Stimulated activated CD8-positive, alpha-beta memory T cell treated with anti-CD3 and anti-CD28 coated beads, Interleukin-15, amount 100 ng/mL, for 4 hours (primary cell): ENCODE data around the gene SPRYD3.
"Not testable (repeated sequence)": the region's sequence is repeated elsewhere in the genome, so short reads cannot be mapped to it uniquely, and the experiment has no call there.

Experiments used
- DNase-seq, 2 donors: peaks; one replicate each; pipeline ENCODE4 v3.0.0-alpha.2; 2020; ENCODE audit warnings: low read depth in 2 of 2

SPRYD3 gene

DNA sequence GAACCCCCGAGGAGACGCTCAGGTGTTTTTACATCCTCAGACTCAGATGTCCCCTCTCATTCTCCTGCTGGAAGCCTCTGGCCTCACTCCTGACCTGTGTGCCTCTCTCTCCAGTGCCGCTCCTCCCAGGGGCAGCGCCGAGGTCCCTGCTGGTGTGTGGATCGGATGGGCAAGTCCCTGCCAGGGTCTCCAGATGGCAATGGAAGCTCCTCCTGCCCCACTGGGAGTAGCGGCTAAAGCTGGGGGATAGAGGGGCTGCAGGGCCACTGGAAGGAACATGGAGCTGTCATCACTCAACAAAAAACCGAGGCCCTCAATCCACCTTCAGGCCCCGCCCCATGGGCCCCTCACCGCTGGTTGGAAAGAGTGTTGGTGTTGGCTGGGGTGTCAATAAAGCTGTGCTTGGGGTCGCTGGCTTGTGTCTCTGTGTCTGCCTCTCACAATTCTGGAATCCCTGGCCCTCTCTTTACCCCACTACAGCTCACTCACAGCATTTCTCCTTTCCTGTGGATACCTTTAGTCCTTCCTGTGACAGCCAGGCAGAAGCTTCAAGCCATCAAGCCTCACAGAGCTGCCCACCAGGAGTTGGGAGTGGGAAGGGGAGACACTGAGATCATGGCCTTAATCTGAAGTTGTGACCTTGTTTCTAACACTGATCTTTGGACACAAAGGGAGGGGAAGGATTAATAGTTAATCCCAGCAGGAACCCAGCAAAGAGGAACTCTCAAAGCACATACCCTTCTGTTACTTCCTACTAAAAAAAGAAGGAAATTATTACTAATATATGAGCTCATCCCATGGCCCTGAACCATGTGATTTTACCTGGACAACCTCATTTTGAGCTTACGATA is 23.0 kb upstream of the SPRYD3 start:
- no peak for DNase-seq

DNA sequence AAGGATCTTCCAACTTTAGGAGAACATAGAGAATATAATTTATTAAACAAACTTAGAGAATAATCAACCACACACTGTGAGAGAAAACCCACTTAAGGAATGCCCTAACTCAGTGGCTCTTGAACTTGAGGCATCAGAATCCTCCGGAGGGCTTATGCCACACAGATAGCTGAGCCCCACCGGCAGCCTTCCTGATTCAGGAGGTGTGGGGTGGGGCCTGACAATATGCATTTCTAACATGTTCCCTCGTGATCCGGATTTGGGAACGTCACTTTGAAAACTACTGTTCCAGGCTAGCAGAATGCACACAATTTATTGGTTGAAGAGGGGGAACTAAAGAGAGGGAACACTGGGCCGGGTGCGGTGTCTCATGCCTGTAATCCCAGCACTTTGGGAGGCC is 22.1 kb upstream of the SPRYD3 start:
- DNase-seq: no peak

DNA sequence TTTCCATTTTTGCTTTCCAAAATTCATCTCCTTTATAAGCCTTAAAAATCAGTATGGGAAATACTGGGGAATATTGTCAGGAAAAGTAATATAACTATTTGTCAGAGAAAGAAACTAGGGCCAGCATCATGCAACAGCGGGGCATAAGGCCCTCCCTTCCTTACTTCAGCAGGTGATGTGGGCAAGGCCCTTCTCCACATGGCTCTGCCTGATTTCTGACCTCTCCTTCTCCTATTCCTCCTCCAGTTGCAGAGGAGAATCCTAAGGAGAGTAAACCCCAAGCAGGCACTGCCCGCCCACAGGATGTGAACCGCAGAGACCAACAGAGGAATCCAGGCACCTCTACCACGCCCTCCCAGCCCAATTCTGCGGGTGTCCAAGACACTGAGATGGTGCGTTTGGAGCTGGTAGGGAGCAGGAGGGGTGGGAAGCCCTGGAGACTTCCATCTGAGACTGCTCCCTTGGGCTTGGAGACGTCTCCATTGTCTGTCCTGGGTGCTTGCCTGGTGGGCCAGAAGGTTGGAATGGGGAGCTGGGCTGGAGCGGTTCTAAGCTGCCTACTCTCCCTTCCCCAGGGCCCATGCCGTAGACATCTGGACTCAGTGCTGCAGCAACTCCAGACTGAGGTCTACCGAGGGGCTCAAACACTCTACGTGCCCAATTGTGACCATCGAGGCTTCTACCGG is 21.4 kb upstream of the SPRYD3 start:
- DNase-seq: no peak

DNA sequence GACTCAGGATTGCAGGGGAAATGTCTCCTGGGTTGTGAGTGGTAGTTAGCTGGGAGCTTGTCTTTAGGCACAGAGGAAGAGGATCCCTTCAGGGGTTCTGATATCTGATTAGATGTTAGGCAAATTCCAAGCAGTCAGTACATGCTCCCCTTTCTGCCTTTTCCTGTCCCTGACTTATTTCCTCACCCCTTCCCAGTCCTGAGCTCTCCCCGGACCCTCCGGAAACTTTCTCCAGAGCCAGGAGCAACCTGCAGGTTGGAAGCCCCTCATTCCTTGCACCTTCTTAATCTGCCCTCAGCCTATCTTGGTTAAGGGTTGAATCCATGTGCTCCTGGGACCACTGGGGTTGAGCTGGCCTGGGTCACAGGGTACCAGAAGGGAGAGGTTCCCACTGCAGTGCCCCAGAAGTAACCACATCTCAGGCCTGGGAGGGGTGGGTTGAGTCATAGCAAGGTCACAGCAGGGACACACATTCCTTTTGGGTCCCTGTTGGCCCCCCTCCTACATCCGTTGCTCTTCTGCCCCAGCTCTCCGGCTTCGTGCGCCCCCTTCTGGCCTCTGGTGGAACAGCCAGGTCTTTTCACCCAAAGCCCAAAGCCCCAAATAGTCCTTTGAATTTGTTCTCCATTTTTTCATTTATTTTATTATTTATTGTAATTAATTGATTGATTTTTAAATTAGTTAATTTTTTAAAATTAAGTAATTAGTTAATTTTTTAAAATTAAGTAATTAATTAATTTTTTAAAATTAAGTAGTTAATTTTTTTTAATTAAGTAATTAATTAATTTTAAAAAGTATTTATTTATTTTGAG is 20.1 kb upstream of the SPRYD3 start:
- peak; percentile 69 to 78 for DNase-seq

DNA sequence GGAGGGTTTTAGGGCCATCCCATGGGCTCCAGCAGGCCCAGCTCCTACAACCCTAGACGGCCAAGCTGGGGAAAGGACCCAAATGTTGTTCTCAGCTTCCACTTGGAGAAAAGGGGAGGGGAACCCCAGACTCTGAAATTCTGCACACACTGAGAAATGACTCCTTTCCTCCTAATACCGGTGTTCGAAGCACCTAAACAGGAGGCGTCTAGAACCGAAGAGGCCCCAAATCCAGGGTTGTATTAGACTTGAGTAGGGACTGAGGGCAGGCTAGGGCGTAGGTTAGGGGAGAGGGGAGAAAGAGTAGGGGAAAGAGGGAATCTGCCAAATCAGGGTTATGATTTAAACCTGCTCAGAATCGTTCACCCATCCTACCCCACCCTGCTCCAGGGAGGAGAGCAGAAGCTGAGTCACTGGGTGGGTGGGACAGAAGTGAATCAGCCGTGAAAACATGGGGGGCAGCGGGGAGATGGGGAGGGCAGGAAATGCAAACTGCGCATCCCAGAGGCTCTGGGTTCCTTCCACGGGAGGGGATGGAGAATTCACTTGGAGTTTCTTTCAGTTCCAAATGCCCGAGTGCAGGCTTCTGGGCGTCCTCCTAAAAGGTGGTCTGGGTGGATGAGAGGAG is 19.3 kb upstream of the SPRYD3 start:
- DNase-seq: no peak

DNA sequence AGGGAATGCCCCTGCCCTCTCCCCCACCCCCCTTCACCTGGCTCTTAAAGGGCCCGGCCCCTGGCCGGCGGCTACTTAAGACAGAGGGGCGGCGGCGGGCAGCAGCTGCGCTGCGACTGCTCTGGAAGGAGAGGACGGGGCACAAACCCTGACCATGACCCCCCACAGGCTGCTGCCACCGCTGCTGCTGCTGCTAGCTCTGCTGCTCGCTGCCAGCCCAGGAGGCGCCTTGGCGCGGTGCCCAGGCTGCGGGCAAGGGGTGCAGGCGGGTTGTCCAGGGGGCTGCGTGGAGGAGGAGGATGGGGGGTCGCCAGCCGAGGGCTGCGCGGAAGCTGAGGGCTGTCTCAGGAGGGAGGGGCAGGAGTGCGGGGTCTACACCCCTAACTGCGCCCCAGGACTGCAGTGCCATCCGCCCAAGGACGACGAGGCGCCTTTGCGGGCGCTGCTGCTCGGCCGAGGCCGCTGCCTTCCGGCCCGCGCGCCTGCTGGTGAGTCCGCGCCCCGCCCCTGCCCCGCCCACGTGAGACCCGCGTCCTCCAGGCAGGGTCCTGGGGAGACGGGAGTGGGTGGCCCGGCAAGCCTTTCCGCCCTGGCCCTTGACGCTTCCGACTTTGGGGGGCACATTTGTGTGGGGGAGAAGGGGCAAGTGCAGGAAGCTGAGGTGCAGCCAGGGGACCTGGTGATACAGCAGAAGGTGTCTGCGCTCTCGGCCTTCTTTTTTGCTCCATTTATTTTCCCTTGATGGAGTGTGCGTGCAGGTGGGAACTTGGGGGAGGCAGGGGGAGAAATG is 18.6 kb upstream of the SPRYD3 start, which contains the start of gene IGFBP6:
Gene IGFBP6 (plus strand): TSS at position 104 of the 790 bp plus-strand sequence. CDS start 51 bp downstream, at position 155.
- DNase-seq: peak in 1 of 2 donors; percentile 34

DNA sequence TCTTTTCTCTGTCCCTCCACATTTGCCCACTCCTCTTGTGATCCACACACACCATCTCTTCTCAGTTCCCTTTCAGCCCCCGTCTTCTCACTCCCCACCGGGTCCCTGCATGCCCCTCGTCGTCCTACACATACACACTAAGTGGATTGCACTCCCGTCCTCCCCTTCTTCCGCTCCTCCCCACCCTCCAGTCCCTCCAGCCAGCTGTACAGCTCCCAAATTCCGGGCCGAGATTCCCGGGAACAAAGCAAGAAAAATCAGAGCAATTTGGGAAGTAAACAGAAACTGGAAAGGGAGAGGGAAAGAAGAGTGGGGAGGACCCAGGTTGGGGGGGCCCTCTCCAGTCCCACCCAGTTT is 18.0 kb upstream of the SPRYD3 start:
- DNase-seq: no peak

DNA sequence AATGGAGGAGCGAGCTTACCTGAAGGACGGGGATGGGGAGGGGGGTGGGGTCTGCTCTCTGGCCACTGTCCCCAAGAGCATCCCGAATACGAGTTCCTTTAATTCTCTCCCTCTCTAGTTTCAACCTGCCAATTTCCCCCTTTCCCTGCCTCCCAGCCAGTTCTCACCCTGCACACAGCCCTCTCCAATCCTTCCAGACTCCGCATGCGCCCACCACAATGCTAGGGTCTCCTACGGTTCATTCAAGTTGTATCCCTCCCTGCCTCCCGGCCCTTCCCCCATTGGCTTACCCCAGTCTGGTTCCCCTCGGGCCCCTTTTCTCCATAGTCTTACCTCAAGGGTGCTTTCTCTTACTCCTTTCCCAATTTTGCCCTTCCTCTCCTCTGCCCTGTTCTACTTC is 17.6 kb upstream of the SPRYD3 start:
- no peak for DNase-seq

DNA sequence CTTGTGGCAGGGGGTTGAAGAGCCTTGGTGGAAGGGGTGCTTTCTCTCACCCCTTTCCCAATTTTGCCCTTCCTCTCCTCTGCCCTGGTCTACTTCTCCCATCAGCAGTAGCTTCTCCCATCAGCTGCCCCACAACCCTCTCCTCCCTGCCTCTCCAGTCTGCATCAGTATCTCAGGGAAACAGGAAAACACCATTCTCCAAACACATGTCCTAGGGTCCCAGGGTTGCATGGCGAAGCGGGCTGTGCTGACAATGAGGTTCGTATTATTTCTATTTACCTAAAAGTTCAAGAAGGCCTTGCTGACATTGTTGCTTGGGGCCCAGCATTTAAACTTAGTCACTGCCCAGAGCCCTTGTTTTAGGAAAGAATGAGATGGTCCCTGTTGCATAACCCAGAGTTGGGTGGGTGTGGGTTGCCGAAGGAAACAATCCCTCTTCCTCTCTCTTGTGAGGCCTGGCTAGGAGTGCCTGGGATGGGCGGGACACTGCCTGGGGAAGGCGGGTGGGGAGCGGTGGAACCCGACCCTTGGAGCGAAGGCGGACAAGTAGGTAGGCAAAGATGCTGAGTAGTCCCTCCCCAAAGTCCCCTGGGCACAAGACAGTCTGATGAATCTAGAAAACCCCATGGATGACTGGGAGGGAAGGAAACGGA is 17.0 kb upstream of the SPRYD3 start:
- DNase-seq: no peak

DNA sequence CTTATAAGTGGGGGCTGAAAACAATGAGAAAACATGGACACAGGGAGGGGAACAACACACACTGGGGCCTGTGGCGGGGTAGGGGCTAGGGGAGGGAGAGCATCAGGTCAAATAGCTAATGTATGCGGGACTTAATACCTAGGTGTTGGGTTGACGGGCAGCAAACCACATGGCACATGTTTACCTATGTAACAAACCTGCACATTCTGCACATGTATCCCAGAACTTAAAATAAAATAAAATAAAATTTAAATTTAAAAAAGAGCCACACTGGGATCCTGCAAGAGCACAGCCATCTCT is 16.4 kb upstream of the SPRYD3 start:
- DNase-seq: not testable (repeated sequence)

DNA sequence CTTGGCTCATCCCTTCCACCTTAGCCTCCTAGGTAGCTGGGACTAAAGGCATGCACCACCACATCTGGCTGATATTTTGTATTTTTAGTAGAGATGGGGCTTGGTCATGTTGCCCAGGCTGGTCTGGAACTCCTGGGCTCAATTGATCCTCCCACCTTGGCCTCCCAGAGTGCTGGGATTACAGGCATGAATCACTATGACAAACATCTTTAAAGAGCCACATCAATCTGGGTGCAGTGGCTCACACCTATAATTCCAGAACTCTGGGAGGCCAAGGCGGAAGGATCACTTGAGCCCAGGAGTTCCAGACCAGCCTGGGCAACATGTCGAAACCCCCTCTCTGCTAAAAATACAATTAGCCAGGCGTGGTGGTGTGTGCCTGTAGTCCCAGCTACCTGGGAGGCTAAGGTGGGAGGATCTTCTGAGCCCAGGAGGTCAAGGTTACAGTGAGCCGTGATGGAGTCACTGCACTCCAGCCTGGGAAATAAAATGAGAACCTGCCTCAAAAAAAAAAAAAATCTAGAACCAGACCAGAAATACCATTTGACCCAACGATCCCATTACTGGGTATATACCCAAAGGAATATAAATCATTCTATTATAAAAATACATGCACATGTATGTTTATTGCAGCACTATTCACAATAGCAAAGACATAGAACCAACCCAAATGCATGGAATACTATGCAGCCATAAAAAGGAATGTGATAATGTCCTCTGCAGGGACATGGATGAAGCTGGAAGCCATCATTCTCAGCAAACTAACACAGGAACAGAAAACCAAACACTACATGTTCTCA is 15.8 kb upstream of the SPRYD3 start:
- not testable (repeated sequence) for DNase-seq

DNA sequence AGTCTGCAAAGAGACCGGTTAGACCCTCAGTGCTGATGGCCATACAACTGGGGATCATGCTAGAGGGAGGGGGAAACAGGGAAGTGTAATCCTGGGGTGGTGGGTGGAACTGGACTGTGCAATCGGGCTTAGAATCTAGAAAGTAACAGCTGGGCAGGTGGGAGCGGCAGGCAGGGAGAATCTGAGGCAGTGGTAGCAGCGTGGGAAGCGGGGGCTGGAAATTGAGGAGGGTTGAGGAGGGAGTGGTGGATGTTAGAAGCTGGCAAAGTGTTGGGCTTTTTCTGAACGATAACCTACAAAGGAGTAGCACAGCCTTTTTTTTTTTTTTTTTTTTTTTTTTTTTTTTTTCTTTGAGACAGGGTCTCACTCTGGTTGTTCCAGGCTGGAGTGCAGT is 15.2 kb upstream of the SPRYD3 start:
- DNase-seq: no peak

DNA sequence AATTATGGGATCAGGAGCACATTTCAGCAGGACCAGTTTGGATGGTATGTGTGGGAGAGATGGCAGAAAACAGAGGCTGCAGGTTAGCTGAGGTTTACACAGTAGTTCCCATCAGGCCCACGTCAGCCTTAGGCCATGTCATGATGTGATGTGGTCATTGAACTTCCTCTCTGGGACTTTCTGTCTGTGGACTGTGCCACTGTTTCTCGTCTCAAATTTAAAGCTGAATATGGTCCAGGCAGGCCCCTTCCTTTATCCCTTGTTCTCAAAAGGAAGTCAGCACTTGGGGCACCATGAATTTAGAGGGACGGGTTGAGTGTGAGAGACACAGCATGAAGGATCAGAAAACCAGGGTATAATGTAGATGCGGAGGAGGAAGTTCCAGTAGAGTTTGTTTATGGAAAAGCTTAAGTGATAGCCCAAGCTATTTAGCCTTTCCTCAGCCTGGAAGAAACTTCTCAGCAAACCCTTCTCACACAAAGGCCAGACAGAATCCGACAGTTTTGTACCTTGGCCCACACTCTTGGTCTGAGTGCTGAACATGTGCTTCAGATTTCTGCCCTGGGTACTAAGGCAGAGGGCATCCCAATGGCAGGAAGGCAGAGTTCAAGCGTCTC is 14.7 kb upstream of the SPRYD3 start:
- DNase-seq: no peak

DNA sequence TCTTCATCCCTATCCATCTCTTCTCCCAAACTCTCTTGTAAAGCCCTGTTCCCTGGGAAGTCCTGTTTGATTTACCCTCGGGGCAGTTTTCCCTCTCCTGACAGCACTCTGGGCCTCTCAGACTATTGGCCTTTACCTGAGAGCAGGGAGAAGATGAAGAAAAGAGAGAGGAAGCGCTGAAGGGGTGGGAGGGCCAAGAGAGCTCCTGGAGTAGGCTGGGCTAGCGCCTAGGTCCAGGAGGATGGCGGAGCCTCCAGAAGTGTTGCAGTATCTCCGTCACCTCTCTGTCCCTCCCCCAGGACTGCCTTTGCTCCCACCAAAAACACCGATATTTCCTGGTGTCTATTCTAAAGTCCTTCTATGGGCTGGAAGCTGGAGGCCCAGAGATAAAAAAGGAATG is 12.6 kb upstream of the SPRYD3 start:
- DNase-seq: no peak

DNA sequence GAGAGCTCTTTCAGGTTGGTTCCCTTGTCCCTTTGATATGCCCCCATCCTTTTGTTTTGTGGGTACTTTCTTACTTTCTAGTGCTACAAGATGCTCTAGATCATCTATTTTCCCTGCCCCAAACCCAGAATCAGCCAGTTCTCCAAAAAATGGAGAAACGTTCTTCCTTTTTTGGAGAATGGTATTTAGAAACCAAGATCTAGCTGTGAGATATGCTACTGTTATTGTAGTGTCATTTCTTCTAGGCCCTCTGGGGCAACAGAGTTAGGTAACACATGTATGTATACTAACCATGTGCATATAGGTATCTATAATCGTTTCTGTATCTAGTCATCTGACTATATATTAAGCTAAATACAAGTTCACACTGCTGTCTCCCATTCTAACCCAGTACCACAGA is 11.4 kb upstream of the SPRYD3 start:
- no peak for DNase-seq

DNA sequence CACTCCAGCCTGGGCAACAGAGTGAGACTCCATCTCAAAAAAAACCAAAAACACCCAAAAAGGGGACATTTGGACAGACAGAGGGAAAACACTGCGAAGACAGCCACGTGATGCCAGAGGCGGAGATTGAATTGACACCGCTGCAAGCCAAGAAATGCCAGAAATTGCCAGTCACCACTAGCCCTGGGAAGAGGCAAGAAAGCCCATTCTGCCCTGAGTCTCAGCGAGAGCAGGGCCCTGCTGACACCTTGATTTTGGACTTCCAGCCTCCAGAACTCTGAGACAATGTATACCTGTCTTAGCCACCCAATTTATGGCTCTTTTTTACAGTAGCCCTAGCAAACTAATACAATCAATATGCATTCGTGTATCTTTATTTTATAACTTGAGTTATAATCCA is 10.9 kb upstream of the SPRYD3 start:
- no peak for DNase-seq

DNA sequence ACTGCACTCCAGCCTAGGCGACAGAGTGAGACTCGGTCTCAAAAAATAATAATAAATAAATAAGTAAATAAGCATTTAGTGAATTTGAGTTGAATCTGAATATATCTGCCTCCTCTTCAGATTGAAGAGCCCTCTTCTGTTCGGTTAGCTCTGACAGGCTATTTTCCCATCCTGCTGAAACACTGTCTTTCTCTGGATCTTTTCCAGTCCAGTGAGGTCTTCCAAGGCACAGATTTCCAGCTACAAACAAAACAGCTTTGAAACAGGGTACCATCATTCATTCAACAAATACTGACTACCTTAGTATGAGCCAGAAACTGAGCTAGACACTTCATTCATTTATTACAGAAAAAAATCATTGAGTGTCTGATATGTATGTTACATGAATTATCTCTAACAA is 7.2 kb upstream of the SPRYD3 start:
- DNase-seq: no peak

DNA sequence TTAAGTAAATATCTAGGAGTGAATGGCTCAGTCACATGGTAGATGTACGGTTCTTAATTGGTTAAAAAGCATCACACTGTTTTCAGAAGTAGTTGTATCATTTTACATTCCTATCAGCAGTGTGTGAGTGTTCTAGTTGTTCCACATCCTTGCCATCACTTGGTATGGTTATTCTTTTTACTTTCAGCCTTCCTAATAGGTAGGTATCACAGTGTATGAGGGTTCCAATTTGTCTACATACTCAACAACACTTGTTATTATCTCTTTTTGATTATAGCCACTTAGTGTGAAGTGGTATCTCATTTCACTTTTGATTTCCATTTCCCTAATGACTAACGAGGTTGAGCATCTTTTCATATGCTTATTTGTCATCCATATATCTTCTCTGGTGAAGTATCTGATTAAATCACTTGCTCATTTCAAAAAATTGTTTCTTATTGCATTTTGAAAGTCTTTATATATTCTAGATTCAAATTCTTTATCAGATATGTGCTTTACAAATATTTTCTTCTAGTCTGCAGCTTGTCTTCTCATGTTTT is 3.5 kb upstream of the SPRYD3 start:
- no peak for DNase-seq
